ENCODE measurements around the gene NOD2. TPM values are rescaled to one million over a fixed set of nuclear protein-coding genes. Genes with fewer than 3 reads are reported as not detected.

The NOD2 gene
- total RNA-seq, 1 experiment from 2014 or later, result 0.11 TPM

DNA sequence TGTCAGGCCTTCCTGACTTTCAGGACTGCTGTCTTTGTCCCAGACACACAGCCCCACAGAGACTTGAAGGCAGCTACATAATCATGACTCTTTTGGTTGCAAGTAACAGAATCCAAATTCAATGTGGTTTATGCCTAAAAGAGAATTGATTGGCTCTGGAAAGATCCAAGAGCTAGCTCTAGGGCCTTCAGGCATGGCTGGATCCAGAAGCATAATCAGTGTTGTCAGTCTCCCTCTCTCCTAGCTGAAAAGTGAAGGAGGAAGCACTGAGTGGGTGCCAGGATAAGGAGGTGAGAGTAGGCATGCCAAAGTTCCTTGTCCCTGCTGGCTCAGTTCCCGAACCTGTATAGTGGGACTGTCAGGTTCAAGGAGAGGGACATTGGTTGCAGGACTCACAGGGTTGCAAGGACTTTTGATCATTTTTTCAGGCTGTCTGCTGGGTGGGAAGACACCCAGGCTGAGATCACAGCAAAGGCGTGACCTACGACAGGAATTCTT, 37.8 kb upstream of the NOD2 start:
- DNase-seq (ENCODE audit: low spot score), result no peak
- TF ChIP-seq E2F1 (CRISPR knock-in tag; IDR thresholded peaks at IDR 0.05) (no peak), CDX4 (CRISPR knock-in tag; IDR thresholded peaks at IDR 0.05; ENCODE audit: borderline replicate concordance) (no peak), SP1 (CRISPR knock-in tag; conservative IDR thresholded peaks at IDR 0.05) (no peak), TP53 (CRISPR knock-in tag; IDR thresholded peaks at IDR 0.05) (no peak), FOXJ3 (CRISPR knock-in tag; IDR thresholded peaks at IDR 0.05; ENCODE audit: borderline replicate concordance) (no peak), ATF1 (CRISPR knock-in tag; IDR thresholded peaks at IDR 0.05) (no peak), NR3C1 (CRISPR knock-in tag; conservative IDR thresholded peaks at IDR 0.05; ENCODE audit: low read depth) (no peak), MXD4 (CRISPR knock-in tag; IDR thresholded peaks at IDR 0.05; ENCODE audit: borderline replicate concordance) (no peak), ETV6 (CRISPR knock-in tag; IDR thresholded peaks at IDR 0.05) (no peak), ELF4 (CRISPR knock-in tag; IDR thresholded peaks at IDR 0.05; ENCODE audit: low read depth) (no peak), ZBTB21 (CRISPR knock-in tag; IDR thresholded peaks at IDR 0.05; ENCODE audit: borderline replicate concordance) (no peak), ZNF317 (CRISPR knock-in tag; IDR thresholded peaks at IDR 0.05; ENCODE audit: borderline replicate concordance, low read depth) (no peak), TEAD4 (CRISPR knock-in tag; IDR thresholded peaks at IDR 0.05) (no peak), OVOL2 (CRISPR knock-in tag; IDR thresholded peaks at IDR 0.05; ENCODE audit: borderline replicate concordance) (no peak), ZNF512 (CRISPR knock-in tag; IDR thresholded peaks at IDR 0.05; ENCODE audit: borderline replicate concordance) (no peak), ZNF423 (CRISPR knock-in tag; IDR thresholded peaks at IDR 0.05) (no peak)
- TF ChIP-seq, protein P1, sequence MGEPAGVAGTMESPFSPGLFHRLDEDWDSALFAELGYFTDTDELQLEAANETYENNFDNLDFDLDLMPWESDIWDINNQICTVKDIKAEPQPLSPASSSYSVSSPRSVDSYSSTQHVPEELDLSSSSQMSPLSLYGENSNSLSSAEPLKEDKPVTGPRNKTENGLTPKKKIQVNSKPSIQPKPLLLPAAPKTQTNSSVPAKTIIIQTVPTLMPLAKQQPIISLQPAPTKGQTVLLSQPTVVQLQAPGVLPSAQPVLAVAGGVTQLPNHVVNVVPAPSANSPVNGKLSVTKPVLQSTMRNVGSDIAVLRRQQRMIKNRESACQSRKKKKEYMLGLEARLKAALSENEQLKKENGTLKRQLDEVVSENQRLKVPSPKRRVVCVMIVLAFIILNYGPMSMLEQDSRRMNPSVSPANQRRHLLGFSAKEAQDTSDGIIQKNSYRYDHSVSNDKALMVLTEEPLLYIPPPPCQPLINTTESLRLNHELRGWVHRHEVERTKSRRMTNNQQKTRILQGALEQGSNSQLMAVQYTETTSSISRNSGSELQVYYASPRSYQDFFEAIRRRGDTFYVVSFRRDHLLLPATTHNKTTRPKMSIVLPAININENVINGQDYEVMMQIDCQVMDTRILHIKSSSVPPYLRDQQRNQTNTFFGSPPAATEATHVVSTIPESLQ (CRISPR knock-in tag; IDR thresholded peaks at IDR 0.05), result no peak
- TF ChIP-seq, protein P2, sequence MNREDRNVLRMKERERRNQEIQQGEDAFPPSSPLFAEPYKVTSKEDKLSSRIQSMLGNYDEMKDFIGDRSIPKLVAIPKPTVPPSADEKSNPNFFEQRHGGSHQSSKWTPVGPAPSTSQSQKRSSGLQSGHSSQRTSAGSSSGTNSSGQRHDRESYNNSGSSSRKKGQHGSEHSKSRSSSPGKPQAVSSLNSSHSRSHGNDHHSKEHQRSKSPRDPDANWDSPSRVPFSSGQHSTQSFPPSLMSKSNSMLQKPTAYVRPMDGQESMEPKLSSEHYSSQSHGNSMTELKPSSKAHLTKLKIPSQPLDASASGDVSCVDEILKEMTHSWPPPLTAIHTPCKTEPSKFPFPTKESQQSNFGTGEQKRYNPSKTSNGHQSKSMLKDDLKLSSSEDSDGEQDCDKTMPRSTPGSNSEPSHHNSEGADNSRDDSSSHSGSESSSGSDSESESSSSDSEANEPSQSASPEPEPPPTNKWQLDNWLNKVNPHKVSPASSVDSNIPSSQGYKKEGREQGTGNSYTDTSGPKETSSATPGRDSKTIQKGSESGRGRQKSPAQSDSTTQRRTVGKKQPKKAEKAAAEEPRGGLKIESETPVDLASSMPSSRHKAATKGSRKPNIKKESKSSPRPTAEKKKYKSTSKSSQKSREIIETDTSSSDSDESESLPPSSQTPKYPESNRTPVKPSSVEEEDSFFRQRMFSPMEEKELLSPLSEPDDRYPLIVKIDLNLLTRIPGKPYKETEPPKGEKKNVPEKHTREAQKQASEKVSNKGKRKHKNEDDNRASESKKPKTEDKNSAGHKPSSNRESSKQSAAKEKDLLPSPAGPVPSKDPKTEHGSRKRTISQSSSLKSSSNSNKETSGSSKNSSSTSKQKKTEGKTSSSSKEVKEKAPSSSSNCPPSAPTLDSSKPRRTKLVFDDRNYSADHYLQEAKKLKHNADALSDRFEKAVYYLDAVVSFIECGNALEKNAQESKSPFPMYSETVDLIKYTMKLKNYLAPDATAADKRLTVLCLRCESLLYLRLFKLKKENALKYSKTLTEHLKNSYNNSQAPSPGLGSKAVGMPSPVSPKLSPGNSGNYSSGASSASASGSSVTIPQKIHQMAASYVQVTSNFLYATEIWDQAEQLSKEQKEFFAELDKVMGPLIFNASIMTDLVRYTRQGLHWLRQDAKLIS (CRISPR knock-in tag; IDR thresholded peaks at IDR 0.05; ENCODE audit: borderline replicate concordance), result no peak
- ChIA-PET POLR2A (no interaction called here), CTCF (interaction anchor here (1.8 to 3.0 kb wide), 2 partner anchors 10 to 62 kb away, joined by 6 to 14 read pairs; no protein-coding TSS in a partner anchor)
- Mint-ChIP-seq H3K36me3 (no peaks in the 10 kb centered on the region), H3K4me3 (no peak overlapping the region), H3K27me3 (ENCODE audit: low read depth) (no peaks in the 10 kb centered on the region; the same call in 1 of the 2 replicates), H3K9me3 (peaks cover 5% of the 10 kb centered on the region), H3K27ac (no peak overlapping the region), H3K4me1 (no peaks in the 10 kb centered on the region)
- ATAC-seq, result no peak
